Immature natural killer cell (primary cell): ENCODE data around the gene TRAF1. TPM values are rescaled to one million over a fixed set of nuclear protein-coding genes. Genes with fewer than 3 reads are reported as not detected.

Experiments
- DNase-seq, 3 donors: peaks; one replicate each; pipeline ENCODE4 v3.0.0; 2022; ENCODE audit warnings: mixed read lengths in 1 of 3
- H3K27ac Mint-ChIP-seq, 6 donors: one replicate each; pipeline ENCODE4 v1.8.0; 2020; ENCODE audit warnings: mixed read lengths in 6 of 6, mild to moderate bottlenecking in 5 of 6, inconsistent platforms in 4 of 6, moderate library complexity in 3 of 6
- H3K27me3 Mint-ChIP-seq, 3 donors: one replicate each; pipeline ENCODE4 v1.8.0; 2020 to 2021; ENCODE audit warnings: low read depth in 3 of 3, mild to moderate bottlenecking in 3 of 3, mixed read lengths in 3 of 3, moderate library complexity in 3 of 3, inconsistent platforms in 1 of 3
- H3K36me3 Mint-ChIP-seq, 3 donors: one replicate each; pipeline ENCODE4 v1.8.0; 2020; ENCODE audit warnings: mixed read lengths in 3 of 3, inconsistent platforms in 2 of 3, mild to moderate bottlenecking in 2 of 3
- H3K4me1 Mint-ChIP-seq, 2 donors: one replicate each; pipeline ENCODE4 v1.8.0; 2020; ENCODE audit warnings: inconsistent platforms in 2 of 2, mild to moderate bottlenecking in 2 of 2, mixed read lengths in 2 of 2, moderate library complexity in 1 of 2
- H3K4me3 Mint-ChIP-seq, 5 donors: one replicate each; pipeline ENCODE4 v1.8.0; 2020; ENCODE audit warnings: mild to moderate bottlenecking in 5 of 5, mixed read lengths in 5 of 5, inconsistent platforms in 3 of 5, moderate library complexity in 3 of 5
- H3K9me3 Mint-ChIP-seq, 6 donors: one replicate each; pipeline ENCODE4 v1.8.0; 2020; ENCODE audit warnings: mild to moderate bottlenecking in 6 of 6, mixed read lengths in 6 of 6, inconsistent platforms in 4 of 6, moderate library complexity in 3 of 6
- polyA plus RNA-seq, 3 donors: library from polyadenylated mRNA; unstranded; fragments of 300-500 nt; fragmentation: Illumina TruSeq; gene quantifications; one replicate each; pipeline ENCODE4 v1.2.3, GENCODE V29; 2021

Gene TRAF1
- polyA plus RNA-seq, 3 donors from 2014 or later = 0.67 to 3.4 (median 1.5) TPM

DNA sequence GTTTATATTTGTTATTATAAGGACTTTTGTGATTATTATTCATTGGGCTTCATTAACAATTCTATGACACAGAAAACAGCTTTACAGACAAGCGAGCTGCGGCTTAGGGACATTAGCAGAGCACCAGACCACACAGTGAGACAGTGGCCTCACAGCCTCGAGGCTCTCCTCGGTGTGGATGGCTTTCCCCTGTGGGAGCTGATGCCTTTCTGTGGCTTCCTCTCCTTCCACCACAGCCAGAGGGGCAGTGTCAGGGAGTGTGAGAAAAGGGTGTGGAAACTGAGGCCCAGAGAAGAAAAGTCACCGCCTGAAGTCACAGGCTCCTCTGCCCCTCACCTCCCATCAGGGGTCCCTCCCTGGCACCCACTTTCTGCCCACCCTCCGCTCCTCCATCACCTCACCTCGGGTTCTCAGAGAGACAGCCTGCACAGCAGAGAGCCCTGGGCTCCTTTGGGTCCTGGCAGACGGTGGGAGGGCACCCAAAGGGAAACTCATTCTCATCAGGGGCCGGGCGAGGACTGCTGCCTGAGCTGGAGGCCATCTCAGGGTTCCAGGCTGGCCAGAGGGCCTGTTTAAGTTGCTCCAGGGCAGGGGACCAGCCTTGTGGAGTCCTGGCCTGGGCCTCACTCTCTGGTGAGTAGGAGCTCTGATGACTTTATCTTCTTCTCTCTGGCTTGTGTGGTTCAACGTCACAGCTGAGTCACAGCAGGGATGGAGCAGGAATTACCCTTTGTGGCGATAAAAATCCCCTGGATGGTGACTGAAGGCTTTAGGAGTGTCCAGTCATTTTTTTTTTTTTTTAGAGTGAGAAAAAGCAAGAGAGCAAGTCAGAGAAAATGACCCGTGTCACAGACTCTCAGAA is 830 bp downstream of the TRAF1 start:
- H3K27me3 Mint-ChIP-seq = peaks cover 2 to 29% (median 9%) of the 10 kb centered on the region in 3 donors
- H3K27ac Mint-ChIP-seq = peak overlapping the region; percentile 90 to 98 (median 94)
- peaks cover 3 to 5% (median 5%) of the 10 kb centered on the region in 3 donors for H3K36me3 Mint-ChIP-seq
- H3K9me3 Mint-ChIP-seq = no peaks in the 10 kb centered on the region
- peaks cover 93 to 96% of the 10 kb centered on the region in 2 donors for H3K4me1 Mint-ChIP-seq
- peak overlapping the region; percentile 91 to 98 (median 95) for H3K4me3 Mint-ChIP-seq
- peak; percentile 47 to 64 (median 63) for DNase-seq

DNA sequence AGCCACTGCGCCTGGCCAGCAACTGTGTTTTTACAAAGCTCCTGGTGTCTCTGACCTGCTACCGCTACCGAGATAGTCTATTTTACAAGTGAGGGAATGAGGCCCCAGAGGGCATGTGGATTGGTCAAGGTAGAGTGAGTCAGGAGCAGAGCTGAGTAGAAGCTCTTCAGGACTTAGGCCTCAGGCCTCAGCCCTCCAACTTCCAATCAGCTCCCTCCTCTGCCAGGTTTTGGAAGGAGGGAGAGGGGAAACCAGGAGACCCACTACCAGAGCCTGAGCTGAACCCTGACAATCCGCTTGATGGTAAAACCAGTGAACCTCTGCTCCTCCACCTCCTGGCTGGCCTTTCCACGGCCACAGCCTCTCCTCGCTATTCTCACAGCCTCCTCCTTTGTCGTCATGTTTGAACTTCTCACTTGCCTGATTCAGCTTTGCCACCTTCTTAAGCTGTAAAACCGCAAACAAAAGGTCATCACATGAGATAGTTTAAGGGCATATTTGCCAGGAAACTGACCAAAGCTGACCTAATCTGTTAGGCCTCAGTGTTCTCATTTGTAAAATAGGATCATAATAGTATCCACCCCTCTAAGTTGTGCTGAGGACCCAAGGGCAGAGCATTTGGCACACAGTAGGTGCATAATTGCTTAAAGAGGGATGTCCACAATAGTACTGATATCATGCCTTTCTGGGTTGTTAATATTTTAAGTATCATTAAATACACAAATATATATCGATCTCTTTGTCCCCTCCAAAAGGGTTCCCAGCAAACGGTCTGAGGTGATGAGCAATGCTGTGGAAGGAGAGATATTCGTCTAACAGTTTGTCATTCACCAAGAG is 1.7 kb downstream of the TRAF1 start:
- Mint-ChIP-seq H3K27me3 (peaks cover 2 to 28% (median 9%) of the 10 kb centered on the region in 3 donors), H3K27ac (peak overlapping the region; percentile 90 to 98 (median 94)), H3K36me3 (peaks cover 3 to 6% (median 5%) of the 10 kb centered on the region in 3 donors), H3K9me3 (no peaks in the 10 kb centered on the region), H3K4me1 (peaks cover 94 to 96% of the 10 kb centered on the region in 2 donors), H3K4me3 (peak overlapping the region; percentile 91 to 98 (median 95))
- DNase-seq = peak; percentile 68 to 79 (median 72)

DNA sequence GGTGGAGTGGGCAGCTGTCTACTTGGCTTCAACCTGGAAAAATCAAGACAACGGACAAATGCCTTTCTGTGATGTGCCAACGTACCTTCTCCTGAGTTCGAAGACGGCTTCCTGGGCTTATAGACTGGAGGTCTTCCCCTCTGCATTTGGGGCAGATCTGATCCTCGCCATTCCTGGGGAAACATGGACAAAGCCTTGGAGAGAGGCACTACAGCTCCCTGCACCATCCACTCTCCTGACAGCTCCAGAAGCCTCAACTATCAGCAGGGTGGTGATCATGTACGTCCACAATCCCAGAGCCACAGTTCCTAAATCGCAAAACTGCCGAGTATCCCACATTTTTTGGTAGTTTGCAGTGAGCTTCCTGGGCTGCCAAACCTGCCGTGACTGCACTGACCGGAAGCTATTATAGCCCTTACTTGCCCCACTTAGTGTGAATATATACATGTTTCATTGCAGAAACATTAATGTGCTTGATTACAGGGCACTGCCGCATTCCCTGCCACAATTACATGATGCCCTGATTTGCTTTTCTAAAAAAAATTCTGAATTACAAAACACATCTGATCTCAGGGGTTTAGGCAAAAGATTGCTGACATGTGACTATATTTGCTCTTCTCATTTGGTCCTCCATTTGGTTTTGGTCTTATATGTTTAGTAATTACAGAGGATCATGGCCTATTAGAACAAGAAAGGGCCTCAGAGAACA is 2.8 kb downstream of the TRAF1 start:
- peaks cover 5 to 11% (median 7%) of the 10 kb centered on the region in 3 donors for H3K36me3 Mint-ChIP-seq
- no peak for DNase-seq
- H3K9me3 Mint-ChIP-seq = no peaks in the 10 kb centered on the region
- peaks cover 2 to 26% (median 7%) of the 10 kb centered on the region in 3 donors for H3K27me3 Mint-ChIP-seq
- H3K27ac Mint-ChIP-seq = peak overlapping the region; percentile 90 to 98 (median 94)
- H3K4me1 Mint-ChIP-seq = peaks cover 97 to 99% of the 10 kb centered on the region in 2 donors
- H3K4me3 Mint-ChIP-seq = peak overlapping the region; percentile 91 to 98 (median 95)

DNA sequence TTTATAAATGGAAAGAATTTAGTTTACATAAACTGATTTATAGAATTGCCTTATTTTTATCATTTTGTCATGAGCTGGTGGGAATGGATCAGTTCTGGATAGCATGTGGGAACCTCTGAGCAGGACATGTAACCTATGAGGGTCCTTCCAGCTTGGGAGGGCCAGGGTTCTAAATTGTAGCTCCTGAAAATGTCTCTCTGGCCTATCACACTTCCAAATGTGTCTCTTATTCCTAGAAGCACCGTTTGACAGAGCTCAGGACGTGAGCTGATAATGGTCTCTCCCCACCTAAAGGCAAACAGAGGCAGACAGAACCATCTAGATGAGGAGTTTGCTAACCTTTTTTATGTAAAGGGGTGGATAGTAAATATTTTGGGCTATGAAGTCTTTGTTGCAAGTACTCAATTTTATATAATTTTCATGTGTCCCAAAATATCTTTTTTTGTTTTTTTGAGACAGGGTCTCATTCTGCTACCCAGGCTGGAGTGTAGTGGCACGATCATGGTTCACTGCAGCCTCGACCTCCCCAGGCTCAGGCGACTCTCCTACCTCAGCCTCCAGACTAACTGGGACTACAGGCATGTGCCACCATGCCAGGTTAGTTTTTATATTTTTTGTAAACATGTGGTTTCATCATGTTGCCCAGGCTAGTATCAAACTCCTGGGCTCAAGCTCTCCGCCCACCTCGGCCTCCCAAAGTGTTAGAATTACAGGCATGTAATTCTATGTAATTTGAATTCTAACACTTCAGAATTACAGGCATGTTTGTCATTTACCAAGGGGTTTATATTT is 4.0 kb downstream of the TRAF1 start:
- peaks cover 96 to 97% of the 10 kb centered on the region in 2 donors for H3K4me1 Mint-ChIP-seq
- peak overlapping the region; percentile 29 to 98 (median 42) for H3K4me3 Mint-ChIP-seq
- DNase-seq = no peak
- H3K36me3 Mint-ChIP-seq = peaks cover 5 to 14% (median 10%) of the 10 kb centered on the region in 3 donors
- no peaks in the 10 kb centered on the region for H3K9me3 Mint-ChIP-seq
- peaks cover 2 to 19% (median 7%) of the 10 kb centered on the region in 3 donors for H3K27me3 Mint-ChIP-seq
- peak overlapping the region; percentile 90 to 98 (median 94) for H3K27ac Mint-ChIP-seq

DNA sequence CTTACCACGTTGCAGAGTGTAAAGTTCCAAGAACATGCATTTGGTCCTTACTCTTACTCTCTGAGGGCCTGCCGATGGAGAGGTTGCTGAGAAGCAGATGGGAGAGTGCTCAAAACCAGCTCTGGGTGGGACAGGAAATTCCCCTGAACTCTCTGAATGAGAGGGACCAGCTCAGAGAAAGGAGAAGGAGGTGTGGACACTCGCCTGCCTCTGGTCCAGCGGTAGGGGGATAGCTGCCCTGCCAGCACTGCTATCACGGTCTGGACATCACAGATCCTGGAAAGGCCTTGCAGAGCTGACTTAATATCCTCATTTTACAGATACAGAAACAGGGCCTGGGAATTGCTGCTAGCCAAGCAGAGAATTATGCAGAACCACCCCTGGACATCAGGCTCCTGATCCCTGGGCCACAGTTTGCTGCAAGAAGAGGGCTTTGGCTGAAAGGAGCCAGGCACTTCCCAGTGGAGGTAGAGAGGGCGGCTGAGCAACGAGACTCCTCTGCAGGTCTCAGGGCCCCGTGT is 4.9 kb downstream of the TRAF1 start:
- H3K36me3 Mint-ChIP-seq = peaks cover 8 to 22% (median 17%) of the 10 kb centered on the region in 3 donors

DNA sequence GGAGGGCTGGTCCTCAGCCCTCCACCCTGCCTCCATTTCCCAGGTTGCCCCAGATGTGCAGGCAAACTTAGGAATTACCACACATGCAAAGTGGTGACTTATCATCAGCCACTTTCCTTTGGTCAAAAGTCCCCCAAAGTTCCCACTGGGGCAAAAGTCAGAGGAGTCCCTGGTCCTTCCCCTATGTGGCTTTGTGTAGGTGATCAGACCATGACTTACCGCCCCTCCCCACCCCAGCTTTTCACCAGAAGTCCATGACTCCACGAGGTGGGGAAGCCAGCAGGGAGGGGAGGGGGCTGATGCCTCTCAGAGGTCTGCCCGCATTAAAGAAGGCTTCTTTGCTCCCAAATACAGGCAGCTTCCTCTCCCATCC is 5.8 kb downstream of the TRAF1 start:
- Mint-ChIP-seq H3K9me3 (no peaks in the 10 kb centered on the region), H3K4me3 (peak overlapping the region in 3 of 5 donors; percentile 70 to 77 (median 74)), H3K27ac (peak overlapping the region; percentile 62 to 98 (median 84)), H3K27me3 (peaks cover 0 to 10% (median 4%) of the 10 kb centered on the region in 3 donors), H3K4me1 (peaks cover 90 to 96% of the 10 kb centered on the region in 2 donors), H3K36me3 (peaks cover 10 to 26% (median 18%) of the 10 kb centered on the region in 3 donors)
- DNase-seq = no peak

More for the DNA sequence above, 4.9 kb downstream of the TRAF1 start:
- peak overlapping the region; percentile 62 to 98 (median 92) for H3K27ac Mint-ChIP-seq
- peaks cover 2 to 17% (median 7%) of the 10 kb centered on the region in 3 donors for H3K27me3 Mint-ChIP-seq
- H3K9me3 Mint-ChIP-seq = no peaks in the 10 kb centered on the region
- H3K4me3 Mint-ChIP-seq = peak overlapping the region in 2 of 5 donors; percentile 23 to 77
- peaks cover 92 to 96% of the 10 kb centered on the region in 2 donors for H3K4me1 Mint-ChIP-seq
- DNase-seq = no peak

DNA sequence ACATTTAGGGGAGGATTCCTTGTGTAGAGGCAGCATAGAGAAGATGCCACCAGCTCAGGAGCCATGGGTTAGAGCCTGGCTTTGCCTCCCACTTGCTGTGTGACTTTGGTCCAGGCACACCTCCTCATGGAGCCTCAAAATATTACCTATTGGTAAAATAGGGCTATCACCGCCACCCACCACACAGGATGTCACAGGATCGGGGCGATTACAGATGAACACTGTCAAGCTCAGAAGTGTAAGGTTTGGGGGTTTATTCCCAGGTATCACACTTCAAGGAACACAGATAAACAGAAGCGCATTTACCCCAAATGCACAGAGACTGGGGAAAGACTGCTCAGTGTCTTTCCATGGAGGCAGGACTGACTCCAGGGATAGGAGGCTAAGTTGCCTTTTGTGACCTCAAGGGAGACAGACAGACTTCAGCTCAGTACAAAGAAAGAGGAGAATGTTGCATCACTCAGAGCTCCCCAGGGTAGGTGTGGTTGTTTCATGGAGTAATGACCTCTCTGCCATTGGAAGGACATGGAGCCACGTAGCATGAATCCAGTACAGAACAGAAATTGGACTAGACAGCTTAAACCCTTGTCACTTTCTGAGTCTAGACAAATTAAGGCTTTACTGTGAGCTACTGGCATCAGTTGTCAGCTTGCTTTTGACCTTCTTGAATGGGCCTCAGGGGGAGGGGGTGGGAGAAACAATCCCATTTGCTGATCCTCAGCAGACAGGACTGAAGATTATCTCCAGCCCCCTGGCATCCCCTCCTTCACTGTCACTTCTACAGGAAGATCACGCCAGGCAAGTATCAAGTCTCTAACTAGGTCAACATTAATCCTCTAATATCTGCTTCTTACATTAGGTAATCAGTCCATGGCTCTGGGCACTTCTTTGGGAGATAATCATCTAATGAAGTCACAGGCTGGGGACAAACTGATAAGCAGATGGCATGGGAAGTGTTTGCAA is 6.5 kb downstream of the TRAF1 start:
- peak overlapping the region; percentile 73 to 98 (median 90) for H3K27ac Mint-ChIP-seq
- H3K36me3 Mint-ChIP-seq = peaks cover 10 to 26% (median 18%) of the 10 kb centered on the region in 3 donors
- H3K4me3 Mint-ChIP-seq = peak overlapping the region; percentile 69 to 77 (median 71)
- peaks cover 83 to 91% of the 10 kb centered on the region in 2 donors for H3K4me1 Mint-ChIP-seq
- DNase-seq = peak in 2 of 3 donors; percentile 43 to 44
- H3K9me3 Mint-ChIP-seq = no peaks in the 10 kb centered on the region
- peaks cover 0 to 6% (median 4%) of the 10 kb centered on the region in 3 donors for H3K27me3 Mint-ChIP-seq

DNA sequence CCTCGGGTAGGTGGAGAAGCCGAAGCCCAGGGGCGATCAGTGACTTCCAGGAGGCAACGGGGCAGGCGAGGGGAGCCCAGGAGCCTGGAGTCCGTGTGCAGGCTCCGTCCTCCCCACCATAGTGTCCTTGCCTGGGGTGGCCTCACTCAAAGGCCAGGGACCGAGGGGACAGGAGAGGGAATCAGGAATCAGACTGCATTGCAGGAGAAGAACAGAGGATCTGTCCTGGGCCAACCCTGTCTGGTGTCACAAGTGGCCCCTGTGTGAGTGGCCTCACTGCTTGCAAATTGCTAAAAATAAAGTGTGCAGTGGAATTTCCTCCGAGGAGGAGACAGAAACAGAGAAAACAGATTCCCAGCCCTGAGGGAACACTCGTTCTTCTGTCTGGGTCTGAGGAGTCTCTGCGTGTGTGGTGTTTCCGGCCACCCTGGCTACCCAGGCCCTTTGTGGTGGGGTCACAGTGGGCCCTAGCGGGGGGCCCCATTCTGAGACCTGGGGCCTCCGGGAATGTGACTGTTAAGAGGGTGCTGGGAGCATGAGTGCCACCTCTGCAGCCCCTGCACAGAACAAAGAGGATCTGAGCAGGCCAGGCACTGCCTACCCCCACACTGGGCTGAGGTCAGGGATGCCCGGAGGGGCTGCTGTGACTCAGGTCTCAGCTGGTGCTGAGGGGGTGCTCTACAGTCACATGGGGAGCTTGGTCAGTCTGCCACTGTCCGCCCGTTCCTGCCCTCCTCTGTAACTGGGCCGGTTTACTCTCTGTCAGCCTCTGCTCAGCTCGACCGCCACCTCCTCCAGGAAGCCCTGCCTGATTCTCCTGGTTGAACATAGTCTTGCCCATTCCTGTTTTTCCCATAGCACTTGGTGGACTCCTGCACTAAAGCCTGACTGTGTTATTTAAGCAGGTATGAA is 7.4 kb downstream of the TRAF1 start:
- Mint-ChIP-seq H3K27me3 (peaks cover 0 to 2% (median 0%) of the 10 kb centered on the region in 3 donors), H3K27ac (peak overlapping the region; percentile 73 to 98 (median 90)), H3K9me3 (no peaks in the 10 kb centered on the region), H3K4me3 (peak overlapping the region; percentile 69 to 77 (median 71)), H3K4me1 (peaks cover 74 to 82% of the 10 kb centered on the region in 2 donors), H3K36me3 (peaks cover 10 to 33% (median 18%) of the 10 kb centered on the region in 3 donors)
- no peak for DNase-seq

DNA sequence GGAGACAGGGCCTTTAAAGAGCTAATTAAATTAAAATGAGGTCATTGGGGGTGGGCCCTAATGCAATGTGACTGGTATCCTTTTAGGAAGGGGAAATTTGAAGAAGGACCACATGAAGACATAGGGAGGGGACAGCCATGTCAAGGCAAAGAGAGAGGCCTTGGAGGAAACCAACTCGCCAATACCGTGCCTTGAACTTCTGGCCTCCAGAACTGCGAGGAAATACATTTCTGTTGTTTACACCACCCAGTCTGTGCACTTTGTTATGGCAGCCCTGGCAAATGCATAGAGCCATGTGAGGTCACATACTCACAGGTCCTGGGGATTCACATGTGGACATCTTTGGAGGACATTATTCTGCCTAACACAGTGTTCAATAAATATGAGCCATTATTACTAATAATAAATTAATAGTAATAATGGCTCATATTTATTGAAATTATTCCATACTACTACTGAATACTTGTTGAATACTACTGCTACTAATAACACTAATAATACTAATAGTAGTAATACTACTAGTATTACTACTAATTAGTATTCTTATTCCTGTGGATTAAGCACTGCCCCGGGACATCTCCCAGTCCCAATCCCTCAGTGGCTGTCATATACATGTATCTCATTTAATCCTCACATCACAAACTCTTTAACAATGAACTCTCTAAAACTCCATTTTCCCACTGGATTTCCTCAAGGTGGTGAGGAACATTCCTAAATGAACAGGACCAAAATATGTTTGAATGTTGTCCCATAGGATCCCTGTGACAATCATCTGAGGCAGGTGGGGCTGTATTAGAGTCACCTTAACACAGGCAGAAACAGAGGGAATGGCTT is 8.4 kb downstream of the TRAF1 start:
- peaks cover 0 to 2% (median 0%) of the 10 kb centered on the region in 3 donors for H3K27me3 Mint-ChIP-seq
- peak overlapping the region in 5 of 6 donors; percentile 13 to 94 (median 57) for H3K27ac Mint-ChIP-seq
- H3K4me1 Mint-ChIP-seq = peaks cover 64 to 72% of the 10 kb centered on the region in 2 donors

More for the DNA sequence above, 8.4 kb downstream of the TRAF1 start:
- DNase-seq = no peak
- Mint-ChIP-seq H3K4me3 (peak overlapping the region in 4 of 5 donors; percentile 38 to 77 (median 48)), H3K36me3 (peaks cover 14 to 33% (median 18%) of the 10 kb centered on the region in 3 donors), H3K9me3 (no peaks in the 10 kb centered on the region)
